ENCODE data around the gene VAX1.

VAX1 gene

GRCh38 chr10:117140525-117140902 is 2.4 kb upstream of the VAX1 start:
- H3K9me3 ChIP-seq (ENCODE audit: low read length), result 0 out of 2 replicates have a peak, but pooled peaks cover 4% of the 10 kb centered on the region
- H3K36me3 ChIP-seq (ENCODE audit: insufficient read depth, low read length), result no peaks in the 10 kb centered on the region
- no peaks in the 10 kb centered on the region for H3K4me1 ChIP-seq (ENCODE audit: insufficient read depth, low read length, severe bottlenecking)
- no peak overlapping the region for H2AFZ ChIP-seq (ENCODE audit: low read length)
- H3K9ac ChIP-seq (ENCODE audit: low read length), result no peak overlapping the region
- H3K79me2 ChIP-seq (ENCODE audit: insufficient read depth, low read length), result no peaks in the 10 kb centered on the region
- no peak overlapping the region for H3K4me2 ChIP-seq (ENCODE audit: low read length)
- no peaks in the 10 kb centered on the region for H3K9me2 ChIP-seq (ENCODE audit: low read depth, low read length)
- H3F3A ChIP-seq (ENCODE audit: insufficient read depth, low read length), result no peaks in the 10 kb centered on the region
- TF ChIP-seq CTCF (IDR thresholded peaks at IDR 0.05; ENCODE audit: low read length) (no peak), EZH2 (IDR thresholded peaks at IDR 0.05; ENCODE audit: borderline replicate concordance, low read length) (no peak)
- no peak overlapping the region for H3K27ac ChIP-seq (ENCODE audit: low read depth, low read length, poor library complexity, severe bottlenecking)
- H3K27me3 ChIP-seq (ENCODE audit: insufficient read depth, low read length), result no peaks in the 10 kb centered on the region
- H4K20me1 ChIP-seq (ENCODE audit: insufficient read depth, low read length), result no peaks in the 10 kb centered on the region
- no peak overlapping the region for H3K4me3 ChIP-seq (ENCODE audit: low read depth, low read length, poor library complexity, severe bottlenecking)

- Histone ChIP-seq H3K27me3 (ENCODE audit: insufficient read depth, low read length) (no peaks in the 10 kb centered on the region), H2AFZ (ENCODE audit: low read length) (no peak overlapping the region), H3K4me2 (ENCODE audit: low read length) (no peak overlapping the region), H3K9me2 (ENCODE audit: low read depth, low read length) (no peaks in the 10 kb centered on the region), H3K9me3 (ENCODE audit: low read length) (no peaks in the 10 kb centered on the region), H4K20me1 (ENCODE audit: insufficient read depth, low read length) (no peaks in the 10 kb centered on the region), H3K27ac (ENCODE audit: low read depth, low read length, poor library complexity, severe bottlenecking) (no peak overlapping the region), H3K4me3 (ENCODE audit: low read depth, low read length, poor library complexity, severe bottlenecking) (no peak overlapping the region), H3K9ac (ENCODE audit: low read length) (no peak overlapping the region), H3F3A (ENCODE audit: insufficient read depth, low read length) (no peaks in the 10 kb centered on the region), H3K4me1 (ENCODE audit: insufficient read depth, low read length, severe bottlenecking) (no peaks in the 10 kb centered on the region), H3K79me2 (ENCODE audit: insufficient read depth, low read length) (no peaks in the 10 kb centered on the region), H3K36me3 (ENCODE audit: insufficient read depth, low read length) (no peaks in the 10 kb centered on the region)
- TF ChIP-seq CTCF (IDR thresholded peaks at IDR 0.05; ENCODE audit: low read length) (no peak), EZH2 (IDR thresholded peaks at IDR 0.05; ENCODE audit: borderline replicate concordance, low read length) (no peak)
Measured at GRCh38 chr10:117139581-117140524, 1.8 kb upstream of the VAX1 start.

- H3K4me1 ChIP-seq (ENCODE audit: insufficient read depth, low read length, severe bottlenecking), result no peaks in the 10 kb centered on the region
- H3K27me3 ChIP-seq (ENCODE audit: insufficient read depth, low read length), result no peaks in the 10 kb centered on the region
- no peak overlapping the region for H3K4me2 ChIP-seq (ENCODE audit: low read length)
- no peak overlapping the region for H3K4me3 ChIP-seq (ENCODE audit: low read depth, low read length, poor library complexity, severe bottlenecking)
- no peak overlapping the region for H3K9ac ChIP-seq (ENCODE audit: low read length)
- H4K20me1 ChIP-seq (ENCODE audit: insufficient read depth, low read length), result no peaks in the 10 kb centered on the region
- H3K9me3 ChIP-seq (ENCODE audit: low read length), result no peaks in the 10 kb centered on the region
- TF ChIP-seq CTCF (IDR thresholded peaks at IDR 0.05; ENCODE audit: low read length) (no peak), EZH2 (IDR thresholded peaks at IDR 0.05; ENCODE audit: borderline replicate concordance, low read length) (no peak)
- H3K27ac ChIP-seq (ENCODE audit: low read depth, low read length, poor library complexity, severe bottlenecking), result no peak overlapping the region
- no peak overlapping the region for H2AFZ ChIP-seq (ENCODE audit: low read length)
- H3K9me2 ChIP-seq (ENCODE audit: low read depth, low read length), result no peaks in the 10 kb centered on the region
- no peaks in the 10 kb centered on the region for H3K79me2 ChIP-seq (ENCODE audit: insufficient read depth, low read length)
- H3K36me3 ChIP-seq (ENCODE audit: insufficient read depth, low read length), result no peaks in the 10 kb centered on the region
- H3F3A ChIP-seq (ENCODE audit: insufficient read depth, low read length), result no peaks in the 10 kb centered on the region
Measured at GRCh38 chr10:117138838-117139580, 939 bp upstream of the VAX1 start.
